Caki2 (cell line): ENCODE data around the gene SMOC2. TPM values are rescaled to one million over a fixed set of nuclear protein-coding genes. Genes with fewer than 3 reads are reported as not detected.

ENCODE experiments used
- DNase-seq: peaks from one replicate; pipeline ENCODE4 v3.0.0-alpha.2; 2015; ENCODE audit warnings: low read depth
- in situ Hi-C: cut with HindIII; loops from 2 replicates; pipeline ENCODE4 v1.10.0; 2016; ENCODE audit warnings: low sequenced_read_pairs, low pct_unique_long_range_greater_than_20kb, mixed read lengths
- total RNA-seq: library from RNA; depleted of rRNA; stranded (reverse); fragments of >200 nt; shearing (Covaris generic); gene quantifications from 2 replicates; pipeline ENCODE4 v1.2.3, GENCODE V29; 2014; ENCODE audit warnings: low replicate concordance

Gene SMOC2
- total RNA-seq, 1 experiment from 2014 or later, result 0.68 TPM

DNA sequence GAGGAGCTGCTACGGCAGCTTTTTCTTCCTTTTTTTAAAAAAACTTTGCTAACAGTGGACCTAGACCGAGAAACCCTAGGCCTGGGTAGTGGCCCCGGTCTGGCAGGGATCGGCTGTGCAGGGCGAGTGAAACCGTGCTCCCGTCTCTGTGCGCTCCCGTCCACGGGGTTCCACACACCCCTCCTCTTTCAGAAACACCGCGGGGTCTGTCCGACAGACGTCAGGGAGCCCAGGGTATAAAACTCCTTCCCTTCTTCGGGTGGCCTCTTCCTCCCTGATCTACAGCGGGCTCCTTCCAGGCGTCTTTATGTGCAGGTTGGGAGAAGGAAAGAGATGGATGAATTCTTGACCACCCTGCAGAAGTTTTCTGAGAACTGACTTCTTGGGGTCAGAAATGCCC, 27.1 kb upstream of the SMOC2 start:
- DNase-seq, result no peak
- in situ Hi-C loops, result no loop called here

DNA sequence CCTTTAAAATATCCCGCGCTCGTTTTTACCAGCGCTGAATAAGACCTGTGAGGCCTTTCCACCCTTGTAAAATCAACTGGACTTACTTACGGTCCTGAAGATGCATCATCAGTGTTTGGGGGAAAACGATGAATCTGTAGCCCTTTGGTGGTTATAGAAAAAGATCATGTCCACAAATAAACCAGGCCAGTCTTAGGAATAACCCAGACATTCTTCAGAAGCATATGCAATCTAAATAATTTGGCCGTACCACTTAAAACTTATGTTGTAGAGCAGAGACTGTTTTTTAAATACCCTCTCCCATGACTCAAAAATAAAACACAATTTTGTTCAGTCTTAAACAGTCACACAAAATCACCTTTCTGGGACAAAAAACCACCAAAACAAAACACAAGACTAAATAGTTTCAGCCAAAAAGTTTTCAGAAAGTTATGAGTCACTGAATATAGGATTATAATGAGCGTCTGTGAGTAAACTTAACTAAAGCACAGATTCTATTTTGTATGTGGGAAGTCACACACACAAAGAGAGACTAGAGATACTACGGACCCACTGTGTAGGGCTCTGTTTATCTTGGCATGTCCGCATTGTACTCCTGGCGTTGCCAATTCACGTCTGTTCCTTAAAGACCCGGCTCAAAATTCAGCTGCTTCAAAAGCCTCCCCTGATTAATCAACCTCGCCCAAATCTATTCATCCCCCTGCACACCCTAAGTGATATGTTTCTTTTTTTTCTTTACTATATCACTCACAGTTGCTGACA, 26.5 kb upstream of the SMOC2 start:
- DNase-seq, result no peak
- in situ Hi-C loops, result no loop called here

DNA sequence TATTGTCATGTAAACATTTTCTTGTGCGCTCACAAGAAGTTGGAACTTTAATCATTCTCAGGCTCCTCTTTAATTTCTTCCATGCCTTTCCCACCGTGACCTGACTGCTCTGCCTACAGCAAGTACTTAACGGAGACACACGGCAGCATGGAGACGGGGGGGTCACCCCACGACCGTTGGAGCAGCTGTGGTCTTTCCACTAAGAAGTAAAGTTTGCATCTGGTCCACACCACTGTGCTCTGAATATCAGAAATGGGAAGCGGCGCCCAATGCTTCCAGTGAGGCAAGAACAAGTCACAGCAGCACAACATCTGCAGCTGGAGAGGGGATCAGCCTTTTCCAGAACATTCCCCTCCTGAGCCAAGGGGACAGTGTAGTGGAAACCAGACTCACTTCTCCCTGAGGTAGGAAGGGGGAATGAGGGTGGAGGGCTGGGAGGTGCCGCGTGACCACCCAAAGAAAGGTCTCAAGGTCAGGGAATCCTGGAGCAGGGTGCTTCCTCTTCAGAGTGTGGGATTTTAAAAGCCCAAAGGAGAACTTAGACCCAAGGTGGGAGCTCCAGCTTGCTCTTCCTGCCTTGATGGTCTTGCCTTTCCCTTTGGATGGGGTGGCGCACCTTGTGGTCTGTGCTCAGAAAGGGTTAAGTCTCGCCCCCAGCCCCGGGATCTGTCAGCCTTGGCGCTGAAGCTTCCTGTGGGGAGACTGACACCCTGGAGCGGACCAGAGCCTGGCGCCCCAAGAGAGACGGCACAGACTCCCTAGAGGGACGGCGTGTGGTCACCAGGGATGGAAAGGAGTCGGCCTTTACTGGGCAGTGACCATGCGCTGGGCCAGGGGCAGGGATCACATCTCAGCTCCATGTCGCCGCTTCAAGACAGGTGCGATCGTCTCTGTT, 25.6 kb upstream of the SMOC2 start:
- no peak for DNase-seq
- in situ Hi-C loops, result no loop called here

DNA sequence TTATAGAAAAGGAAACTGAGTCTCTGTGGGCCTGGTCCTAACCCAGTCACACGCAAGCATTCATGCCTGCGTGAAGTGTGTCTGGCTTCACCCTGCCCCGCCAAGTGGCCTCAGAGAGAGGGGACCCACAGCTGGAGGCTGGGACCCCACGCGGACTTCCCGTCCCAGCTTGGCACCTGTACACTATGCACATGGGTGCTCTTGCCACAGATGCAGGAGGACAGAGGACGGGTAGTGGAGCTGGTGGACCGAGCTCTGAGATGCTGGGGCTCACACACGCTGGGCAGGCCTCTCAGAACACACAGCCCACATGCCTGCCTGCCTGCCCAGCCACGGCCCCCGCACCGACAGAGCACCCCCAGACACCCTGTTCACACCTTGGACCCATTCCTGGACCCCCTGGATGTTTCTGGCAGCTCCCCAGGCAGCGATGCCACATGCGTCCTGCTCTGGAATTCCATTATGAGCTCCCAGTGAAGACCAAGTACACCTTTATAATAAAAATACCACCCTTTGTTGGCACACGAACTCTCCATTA, 24.9 kb upstream of the SMOC2 start:
- in situ Hi-C loops, result no loop called here
- no peak for DNase-seq

DNA sequence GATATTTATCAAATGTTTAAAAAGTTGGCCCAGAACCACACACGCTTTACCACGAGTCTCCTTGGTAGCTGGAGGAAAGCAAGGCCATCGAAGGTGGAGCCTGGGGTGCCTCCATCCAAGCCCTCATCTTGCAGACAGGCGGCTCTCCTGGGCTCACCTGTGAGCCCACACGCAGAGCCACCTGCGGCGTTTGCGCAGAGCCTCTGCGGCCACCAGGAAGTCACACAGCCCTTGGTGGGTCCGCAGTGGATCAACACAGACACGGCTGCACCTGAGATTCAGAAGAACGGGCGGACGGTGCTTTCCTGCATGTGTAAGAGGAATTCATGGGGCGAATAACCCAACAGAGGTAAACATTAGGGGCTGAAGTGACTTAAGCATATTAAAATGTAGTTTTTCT, 24.5 kb upstream of the SMOC2 start:
- DNase-seq, result no peak
- in situ Hi-C loops, result no loop called here

DNA sequence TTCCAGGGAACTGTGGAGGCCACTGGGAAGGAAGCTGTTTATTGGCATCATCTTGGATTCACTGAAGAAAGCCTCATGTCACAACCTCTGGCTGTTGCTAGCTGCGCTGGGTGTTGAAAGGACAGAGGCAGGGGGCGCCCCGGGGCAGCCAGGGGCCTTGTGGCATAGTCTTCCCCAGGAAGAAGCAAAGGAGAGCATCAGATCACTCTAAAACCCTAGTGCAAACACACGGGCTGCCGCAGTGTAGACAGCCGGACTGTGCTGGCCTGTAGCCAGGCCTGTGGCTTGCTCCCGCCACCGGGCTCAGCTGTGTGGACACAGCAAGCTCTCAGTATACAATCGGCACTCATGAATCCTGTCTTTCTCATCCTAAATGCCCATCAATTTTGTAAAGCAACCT, 23.8 kb upstream of the SMOC2 start:
- in situ Hi-C loops, result no loop called here

DNA sequence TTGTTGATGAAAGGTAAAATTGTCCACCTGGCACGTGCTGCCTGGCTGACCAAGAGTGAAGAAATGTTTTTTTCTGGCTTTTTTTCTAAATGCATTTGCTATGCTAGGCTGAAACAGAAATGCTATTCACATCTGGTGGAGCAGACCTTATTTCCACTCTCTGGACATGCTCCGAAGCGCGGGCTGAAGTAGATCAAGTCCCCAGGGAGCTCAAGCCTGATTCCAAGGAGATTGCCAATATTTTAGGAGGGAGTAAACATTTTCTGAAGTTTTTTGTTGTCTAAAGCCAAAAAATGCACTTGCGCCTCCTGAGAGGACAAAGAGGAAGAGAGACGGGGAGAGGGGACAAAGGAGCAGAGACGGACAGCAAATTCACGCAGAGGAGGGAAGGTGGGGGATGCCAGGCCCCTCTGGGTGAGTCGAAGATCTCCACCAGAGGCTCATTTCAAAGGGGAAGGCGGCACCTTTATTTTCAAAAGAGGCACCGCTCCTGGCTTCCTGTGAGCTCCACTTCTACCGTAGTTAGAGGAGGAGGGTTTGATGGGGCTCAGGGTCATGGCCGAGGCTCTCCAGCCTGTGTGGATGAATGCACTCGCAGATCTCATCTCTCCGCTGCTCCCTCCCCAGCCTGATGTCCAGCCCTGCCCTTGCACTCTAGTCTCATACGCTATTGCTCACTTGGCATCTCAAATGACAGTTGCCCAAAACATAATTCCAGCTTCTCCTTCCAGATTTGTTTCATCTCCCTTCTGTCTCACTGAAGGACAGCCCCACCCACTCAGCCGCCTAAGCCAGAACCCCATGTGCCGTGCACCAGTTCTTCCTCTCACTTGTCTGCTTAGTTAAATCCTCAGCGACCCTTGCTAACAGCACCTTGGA, 23.1 kb upstream of the SMOC2 start:
- no peak for DNase-seq
- in situ Hi-C loops, result no loop called here

More for the DNA sequence above, 23.8 kb upstream of the SMOC2 start:
- DNase-seq, result no peak

DNA sequence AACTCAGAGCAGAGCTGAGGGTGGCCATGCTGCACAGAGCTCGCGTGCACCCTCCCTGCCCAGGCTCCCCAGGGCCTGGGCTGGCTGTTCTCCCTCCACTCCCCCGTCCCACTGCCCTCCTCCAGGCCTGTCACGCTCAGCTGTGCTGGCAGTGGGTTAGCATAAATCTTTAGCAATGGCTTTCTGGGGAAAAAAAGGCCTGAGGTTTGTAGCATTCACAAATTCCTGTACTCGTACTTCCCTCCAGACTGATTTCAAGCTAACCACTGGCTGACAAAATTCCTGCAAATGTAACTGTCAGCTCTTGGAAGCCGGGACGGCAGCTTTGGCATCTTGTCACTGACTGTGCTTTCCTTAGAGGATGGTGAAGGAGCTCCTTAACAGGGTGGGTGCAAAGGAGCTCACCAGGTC, 22.3 kb upstream of the SMOC2 start:
- in situ Hi-C loops, result no loop called here
- no peak for DNase-seq

DNA sequence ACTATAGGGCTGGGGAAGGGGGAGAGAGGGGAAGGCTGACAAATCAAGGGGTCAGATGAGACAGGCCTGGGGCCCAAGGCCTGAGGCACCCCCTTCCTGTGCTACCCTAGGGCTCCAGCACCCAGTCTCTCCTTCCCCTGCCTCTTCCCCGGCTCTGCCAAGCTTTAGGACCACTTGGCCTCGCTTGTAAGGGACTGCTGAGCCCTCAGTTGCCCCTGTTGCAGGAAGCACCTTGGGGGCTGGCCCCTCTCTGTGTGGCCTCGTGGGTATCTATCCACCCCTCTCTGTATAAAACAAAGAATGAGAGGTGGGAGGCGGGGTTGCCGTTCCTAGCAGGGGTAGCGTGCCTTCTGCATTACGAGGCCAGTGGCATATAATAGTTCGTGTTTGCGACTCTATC, 21.4 kb upstream of the SMOC2 start:
- in situ Hi-C loops, result no loop called here
- no peak for DNase-seq

DNA sequence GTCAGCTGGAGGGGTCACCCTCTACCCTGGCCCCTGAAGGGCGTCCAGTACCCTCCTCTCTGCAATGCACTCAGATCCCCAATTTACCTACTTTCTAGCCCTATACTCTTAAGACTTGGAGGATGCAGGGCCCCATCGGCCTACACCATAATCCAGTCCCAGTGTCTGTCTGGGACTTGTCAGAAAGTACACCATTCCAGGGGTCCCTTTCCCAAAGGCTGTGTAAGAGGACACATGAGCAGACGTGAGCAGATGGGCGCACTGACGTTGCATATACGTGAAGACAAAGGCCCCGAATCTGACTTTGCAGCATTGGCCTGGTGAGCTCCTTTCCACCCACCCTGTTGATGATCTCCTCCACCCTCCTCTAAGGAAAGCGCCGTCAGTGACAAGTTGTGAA, 20.9 kb upstream of the SMOC2 start:
- in situ Hi-C loops, result no loop called here
- no peak for DNase-seq

DNA sequence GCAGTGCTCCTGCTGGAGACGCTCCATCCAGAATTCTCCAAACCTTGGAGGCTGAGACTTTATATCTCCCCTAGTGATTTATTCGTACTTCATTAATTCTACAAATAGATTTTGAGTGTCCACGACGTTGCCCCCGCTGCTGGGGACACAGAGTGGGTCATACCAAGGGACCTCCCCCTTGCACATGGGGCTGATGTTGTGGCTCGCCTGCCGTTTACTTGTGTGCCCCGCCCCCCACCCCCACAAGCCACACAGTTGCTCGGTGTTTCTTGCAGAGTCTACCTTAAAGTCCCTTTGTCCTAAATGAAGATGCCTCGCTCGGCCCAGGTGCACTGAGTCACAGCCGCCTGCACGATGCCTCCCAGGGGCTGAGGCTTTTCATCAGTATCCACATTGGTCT, 20.3 kb upstream of the SMOC2 start:
- in situ Hi-C loops, result no loop called here
- DNase-seq, result no peak

DNA sequence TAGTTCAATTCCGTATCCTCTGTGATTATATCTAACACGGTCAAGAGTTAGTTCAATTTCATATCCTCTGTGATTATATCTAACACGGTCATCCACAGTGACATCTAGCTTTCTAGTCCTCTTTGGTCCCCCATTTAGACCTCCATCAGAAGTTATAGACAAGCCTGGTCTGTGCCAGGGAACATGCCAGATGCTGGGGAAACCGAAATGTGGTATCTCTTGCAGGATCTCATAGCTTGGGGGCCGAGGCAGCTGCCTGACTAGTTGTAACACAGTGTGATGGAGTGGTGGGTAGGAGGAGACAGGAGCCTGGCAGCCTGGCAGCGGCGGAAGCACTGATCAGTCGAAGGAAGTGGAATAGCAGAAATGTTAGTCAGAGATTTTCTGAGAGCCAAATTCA, 13.8 kb upstream of the SMOC2 start:
- DNase-seq, result no peak
- in situ Hi-C loops, result no loop called here

DNA sequence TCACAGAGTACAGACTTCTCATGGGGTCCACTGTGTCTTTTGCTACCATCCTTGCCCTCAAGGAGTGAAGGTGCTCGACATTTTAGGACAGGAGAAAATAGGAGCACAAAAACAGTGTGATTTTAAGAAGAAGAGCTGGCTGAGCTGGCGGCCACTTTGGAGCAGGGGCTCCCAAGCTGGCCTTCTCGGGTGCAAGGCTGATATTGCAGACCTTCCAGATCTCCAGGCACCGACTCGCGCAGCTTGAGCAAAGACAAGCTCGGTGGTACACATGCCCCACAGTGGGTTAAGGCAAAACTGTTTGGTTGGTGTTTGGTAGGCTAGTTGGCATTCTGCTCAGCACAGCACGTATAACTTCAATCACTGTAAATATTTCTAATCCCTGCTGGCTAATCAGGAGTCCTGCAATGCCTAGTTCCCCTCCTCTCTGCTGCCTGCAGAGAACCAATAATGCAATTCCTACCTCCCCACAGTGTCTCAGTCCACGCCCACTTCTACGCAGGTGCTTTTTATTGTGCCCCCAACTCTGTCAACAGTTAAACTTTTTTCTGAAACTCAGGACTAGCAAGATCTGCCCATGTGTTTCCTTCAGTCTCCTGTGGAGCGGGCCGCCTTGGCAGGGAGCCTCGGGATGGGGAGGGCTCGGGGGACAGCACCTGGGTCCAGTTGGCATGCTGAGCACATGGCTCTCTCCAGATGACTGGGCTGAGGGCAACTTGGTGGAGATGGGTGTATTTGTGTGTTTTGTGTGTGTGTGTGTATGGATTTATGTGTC, 12.7 kb upstream of the SMOC2 start:
- in situ Hi-C loops, result no loop called here
- DNase-seq, result no peak

DNA sequence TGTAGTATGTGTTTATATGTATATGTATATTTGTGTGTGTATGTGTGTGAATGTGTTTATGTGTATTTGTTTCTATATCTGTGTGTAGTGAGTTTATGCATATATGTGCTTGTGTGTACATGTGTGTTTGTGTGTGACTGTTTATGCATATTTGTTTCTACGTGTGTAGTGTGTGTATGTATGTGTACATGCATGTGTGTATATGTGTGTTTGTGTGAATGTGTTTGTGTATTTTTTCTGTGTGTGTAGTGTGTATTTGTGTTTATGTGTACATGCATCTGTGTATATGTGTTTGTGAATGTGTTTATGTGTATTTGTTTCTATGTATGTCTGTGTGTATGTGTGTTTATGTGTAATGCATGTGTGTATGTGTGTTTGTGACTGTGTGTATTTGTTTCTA, 12.1 kb upstream of the SMOC2 start:
- in situ Hi-C loops, result no loop called here
- DNase-seq, result no peak

DNA sequence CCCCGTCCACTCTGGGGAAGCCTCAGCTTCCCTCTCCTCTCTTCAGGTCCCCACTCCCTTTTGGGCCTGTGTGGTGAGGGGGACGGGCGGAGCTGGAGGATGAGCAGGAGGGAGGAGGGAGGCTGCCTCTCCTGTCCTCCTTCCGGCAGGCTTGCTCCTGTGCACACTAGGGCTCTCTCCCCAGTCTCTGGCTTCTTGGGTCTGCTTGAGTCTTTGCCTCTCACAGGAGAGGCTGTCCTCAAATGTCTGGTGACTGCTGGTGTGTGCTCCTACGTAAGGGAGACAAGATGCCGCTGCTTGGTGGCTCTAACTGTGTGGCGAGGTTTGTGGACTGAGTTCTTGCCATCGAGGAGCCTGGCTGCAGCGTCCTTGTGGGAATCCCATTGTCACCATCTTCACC, 8.8 kb upstream of the SMOC2 start:
- in situ Hi-C loops, result no loop called here
- DNase-seq, result no peak

DNA sequence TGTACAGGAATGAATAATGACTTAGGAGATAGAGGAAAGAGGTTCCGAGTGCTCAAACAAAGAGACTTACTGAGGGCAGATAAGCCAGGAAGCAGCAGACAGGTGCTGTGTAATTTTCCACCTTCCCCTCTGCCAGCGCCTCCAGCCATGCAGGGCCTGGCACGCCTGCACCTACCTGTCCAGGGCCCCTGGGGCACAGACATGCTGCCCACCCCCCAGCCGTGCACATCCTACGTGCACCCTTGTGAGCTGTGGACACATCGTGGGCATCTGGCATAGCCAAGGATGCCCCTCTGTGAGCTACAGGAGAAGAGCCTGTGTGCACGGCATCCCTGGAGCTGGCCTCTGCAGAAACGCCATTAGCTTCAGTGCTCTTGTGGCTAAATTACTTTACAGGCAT, 7.1 kb upstream of the SMOC2 start:
- in situ Hi-C loops, result no loop called here
- no peak for DNase-seq

DNA sequence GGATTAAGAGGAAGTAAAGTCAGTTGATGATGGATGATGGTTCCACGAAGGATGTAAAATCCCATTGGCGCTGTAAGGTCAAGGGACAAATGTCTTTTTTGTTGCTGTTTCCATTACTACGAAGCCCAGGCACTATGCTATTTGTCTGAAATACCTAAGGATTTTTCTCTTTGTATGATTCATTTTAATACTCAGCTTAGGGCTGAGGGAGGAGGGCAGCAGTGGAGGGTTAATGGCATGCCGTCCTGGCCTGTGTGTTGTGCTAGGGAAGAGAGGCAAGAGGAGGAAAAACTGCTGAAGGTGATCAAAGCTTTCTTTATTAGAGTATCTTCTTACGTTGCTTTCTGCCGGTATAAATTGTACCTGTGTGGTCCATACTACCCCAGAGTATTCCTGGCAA, 6.5 kb upstream of the SMOC2 start:
- in situ Hi-C loops, result no loop called here
- no peak for DNase-seq

DNA sequence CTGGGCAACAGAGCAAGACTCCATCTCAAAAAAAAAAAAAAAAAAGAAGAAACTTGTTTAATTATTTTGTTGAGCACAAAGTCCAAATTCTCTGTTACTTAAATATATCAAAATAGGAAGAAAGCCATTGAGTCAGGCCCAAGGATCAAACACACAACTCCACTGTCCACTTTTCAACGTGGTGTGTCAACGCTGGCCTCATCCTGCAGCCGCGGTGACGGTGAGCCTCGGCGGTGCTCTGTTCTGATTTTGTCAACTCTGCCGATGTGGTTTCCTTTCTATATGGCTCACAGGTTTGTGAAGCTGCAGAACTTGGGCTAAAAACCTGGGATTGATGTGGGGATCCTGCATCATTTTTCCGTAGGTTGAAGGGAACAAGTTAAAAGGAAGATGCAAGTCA, 3.2 kb upstream of the SMOC2 start:
- no peak for DNase-seq
- in situ Hi-C loops, result no loop called here
